SK-N-SH (cell line): ENCODE data around the gene MSMP.

ENCODE experiments used
- CTCF ChIP-seq: fragments of 200-600 bp; sonication (generic); IDR thresholded peaks from 2 replicates; pipeline ENCODE4 v1.6.1; 2017; ENCODE audit warnings: antibody characterized with exemption, mild to moderate bottlenecking, moderate library complexity
- MAX ChIP-seq: IDR thresholded peaks from 2 replicates; pipeline ENCODE4 v1.4.0; 2012; ENCODE audit warnings: low read depth

- TF ChIP-seq MAX (no peak), CTCF (no peak)
Observed at GRCh38 chr9:35792826-35793225, 38.8 kb upstream of the MSMP start.
